Neural progenitor cell (in vitro differentiated cells): ENCODE data around the gene UBB.

ENCODE experiments used
- CTCF ChIP-seq: fragments of 200-600 bp; sonication (generic); IDR thresholded peaks from 2 replicates; pipeline ENCODE4 v1.5.1; 2017; ENCODE audit warnings: antibody characterized with exemption, mild to moderate bottlenecking
- EZH2 ChIP-seq: fragments of 200-600 bp; sonication (generic); IDR thresholded peaks from 2 replicates; pipeline ENCODE4 v1.6.1; 2017; ENCODE audit warnings: antibody characterized with exemption, mild to moderate bottlenecking, moderate library complexity
- EZH2phosphoT487 ChIP-seq: fragments of 200-600 bp; sonication (generic); IDR thresholded peaks from 2 replicates; pipeline ENCODE4 v1.6.1; 2017; ENCODE audit warnings: antibody characterized with exemption

- TF ChIP-seq CTCF (no peak), EZH2 (no peak), EZH2phosphoT487 (no peak)
Measured at GRCh38 chr17:16354585-16354984, 26.3 kb upstream of the UBB start.
